WTC11 (cell line): ENCODE data around the gene SPTLC2.

ENCODE experiments used
- ATF1 ChIP-seq: sonication (generic); formaldehyde crosslinking; IDR thresholded peaks from 2 replicates; pipeline ENCODE4 v1.8.1; 2023; ENCODE audit warnings: mild to moderate bottlenecking, moderate library complexity, missing genetic modification reagents
- GRHL2 ChIP-seq: fragments of 250-450 bp; sonication (Bioruptor Pico); IDR thresholded peaks from 2 replicates; pipeline ENCODE4 v1.8.0; 2022; ENCODE audit warnings: mild to moderate bottlenecking, moderate library complexity; ENCODE audit not compliant: insufficient replicate concordance, severe bottlenecking
- KAT7 ChIP-seq: sonication (generic); formaldehyde crosslinking; IDR thresholded peaks from 2 replicates; pipeline ENCODE4 v1.8.1; 2023; ENCODE audit warnings: missing genetic modification reagents, mild to moderate bottlenecking, borderline replicate concordance
- NR2C2 ChIP-seq: sonication (generic); formaldehyde crosslinking; IDR thresholded peaks from 2 replicates; pipeline ENCODE4 v1.8.0; 2022; ENCODE audit warnings: mild to moderate bottlenecking, missing genetic modification reagents
- RORB ChIP-seq: fragments of 250-450 bp; sonication (Bioruptor Pico); IDR thresholded peaks from 2 replicates; pipeline ENCODE4 v1.9.0; 2021; ENCODE audit warnings: mild to moderate bottlenecking
- SP1 ChIP-seq: sonication (generic); formaldehyde crosslinking; conservative IDR thresholded peaks from 2 replicates; pipeline ENCODE4 v1.8.1; 2022; ENCODE audit warnings: missing genetic modification reagents
- TEAD4 ChIP-seq: sonication (generic); formaldehyde crosslinking; IDR thresholded peaks from 2 replicates; pipeline ENCODE4 v1.8.0; 2022; ENCODE audit warnings: mild to moderate bottlenecking, missing genetic modification reagents
- TP53 ChIP-seq: sonication (generic); formaldehyde crosslinking; IDR thresholded peaks from 2 replicates; pipeline ENCODE4 v1.8.1; 2023; ENCODE audit warnings: mild to moderate bottlenecking, missing genetic modification reagents
- ZNF423 ChIP-seq: fragments of 250-450 bp; sonication (Bioruptor Pico); IDR thresholded peaks from 2 replicates; pipeline ENCODE4 v2.1.2; 2022; ENCODE audit warnings: mild to moderate bottlenecking, moderate library complexity
- TF ChIP-seq, protein P1 (sequence below): fragments of 200-600 bp; IDR thresholded peaks from 2 replicates; pipeline ENCODE4 v1.8.0; 2022; ENCODE audit warnings: antibody characterized with exemption
- TF ChIP-seq, protein P2 (sequence below): sonication (generic); formaldehyde crosslinking; IDR thresholded peaks from 2 replicates; pipeline ENCODE4 v1.8.1; 2022; ENCODE audit warnings: low read depth, mild to moderate bottlenecking, moderate library complexity, missing genetic modification reagents, borderline replicate concordance
- TF ChIP-seq, protein P3 (sequence below): sonication (generic); formaldehyde crosslinking; IDR thresholded peaks from 2 replicates; pipeline ENCODE4 v1.8.0; 2022; ENCODE audit warnings: missing genetic modification reagents
- TF ChIP-seq, protein P4 (sequence below): sonication (generic); formaldehyde crosslinking; IDR thresholded peaks from 2 replicates; pipeline ENCODE4 v1.8.1; 2022; ENCODE audit warnings: low read depth, missing genetic modification reagents, borderline replicate concordance

DNA sequence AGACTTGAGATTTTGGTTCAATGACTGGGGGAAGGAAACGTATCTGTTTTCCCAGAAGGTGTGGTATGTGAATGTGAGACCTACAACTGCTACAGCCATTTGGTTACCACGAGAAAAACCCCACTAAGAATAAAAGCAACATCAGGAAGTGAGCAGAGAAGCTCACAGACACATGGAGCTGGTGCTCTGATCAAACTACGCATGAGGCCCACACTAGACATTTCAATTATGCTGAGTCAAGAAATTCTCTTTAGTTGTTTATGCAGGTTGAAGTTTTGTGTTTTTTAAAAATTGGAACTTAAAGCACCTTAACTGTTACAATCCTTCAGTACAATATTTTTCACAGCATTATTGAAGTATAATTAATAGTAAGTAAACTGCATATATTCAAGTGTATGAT lies 8.9 kb upstream of the SPTLC2 start:
- TF ChIP-seq, protein P1, sequence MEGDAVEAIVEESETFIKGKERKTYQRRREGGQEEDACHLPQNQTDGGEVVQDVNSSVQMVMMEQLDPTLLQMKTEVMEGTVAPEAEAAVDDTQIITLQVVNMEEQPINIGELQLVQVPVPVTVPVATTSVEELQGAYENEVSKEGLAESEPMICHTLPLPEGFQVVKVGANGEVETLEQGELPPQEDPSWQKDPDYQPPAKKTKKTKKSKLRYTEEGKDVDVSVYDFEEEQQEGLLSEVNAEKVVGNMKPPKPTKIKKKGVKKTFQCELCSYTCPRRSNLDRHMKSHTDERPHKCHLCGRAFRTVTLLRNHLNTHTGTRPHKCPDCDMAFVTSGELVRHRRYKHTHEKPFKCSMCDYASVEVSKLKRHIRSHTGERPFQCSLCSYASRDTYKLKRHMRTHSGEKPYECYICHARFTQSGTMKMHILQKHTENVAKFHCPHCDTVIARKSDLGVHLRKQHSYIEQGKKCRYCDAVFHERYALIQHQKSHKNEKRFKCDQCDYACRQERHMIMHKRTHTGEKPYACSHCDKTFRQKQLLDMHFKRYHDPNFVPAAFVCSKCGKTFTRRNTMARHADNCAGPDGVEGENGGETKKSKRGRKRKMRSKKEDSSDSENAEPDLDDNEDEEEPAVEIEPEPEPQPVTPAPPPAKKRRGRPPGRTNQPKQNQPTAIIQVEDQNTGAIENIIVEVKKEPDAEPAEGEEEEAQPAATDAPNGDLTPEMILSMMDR: no peak
- TF ChIP-seq RORB (CRISPR knock-in tag) (no peak), TEAD4 (CRISPR knock-in tag) (no peak), ZNF423 (CRISPR knock-in tag) (no peak), NR2C2 (no peak), KAT7 (CRISPR knock-in tag) (no peak), SP1 (CRISPR knock-in tag) (no peak), ATF1 (CRISPR knock-in tag) (no peak), GRHL2 (no peak), TP53 (CRISPR knock-in tag) (no peak)
- TF ChIP-seq, protein P2, sequence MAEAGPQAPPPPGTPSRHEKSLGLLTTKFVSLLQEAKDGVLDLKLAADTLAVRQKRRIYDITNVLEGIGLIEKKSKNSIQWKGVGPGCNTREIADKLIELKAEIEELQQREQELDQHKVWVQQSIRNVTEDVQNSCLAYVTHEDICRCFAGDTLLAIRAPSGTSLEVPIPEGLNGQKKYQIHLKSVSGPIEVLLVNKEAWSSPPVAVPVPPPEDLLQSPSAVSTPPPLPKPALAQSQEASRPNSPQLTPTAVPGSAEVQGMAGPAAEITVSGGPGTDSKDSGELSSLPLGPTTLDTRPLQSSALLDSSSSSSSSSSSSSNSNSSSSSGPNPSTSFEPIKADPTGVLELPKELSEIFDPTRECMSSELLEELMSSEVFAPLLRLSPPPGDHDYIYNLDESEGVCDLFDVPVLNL (CRISPR knock-in tag): no peak
- TF ChIP-seq, protein P3, sequence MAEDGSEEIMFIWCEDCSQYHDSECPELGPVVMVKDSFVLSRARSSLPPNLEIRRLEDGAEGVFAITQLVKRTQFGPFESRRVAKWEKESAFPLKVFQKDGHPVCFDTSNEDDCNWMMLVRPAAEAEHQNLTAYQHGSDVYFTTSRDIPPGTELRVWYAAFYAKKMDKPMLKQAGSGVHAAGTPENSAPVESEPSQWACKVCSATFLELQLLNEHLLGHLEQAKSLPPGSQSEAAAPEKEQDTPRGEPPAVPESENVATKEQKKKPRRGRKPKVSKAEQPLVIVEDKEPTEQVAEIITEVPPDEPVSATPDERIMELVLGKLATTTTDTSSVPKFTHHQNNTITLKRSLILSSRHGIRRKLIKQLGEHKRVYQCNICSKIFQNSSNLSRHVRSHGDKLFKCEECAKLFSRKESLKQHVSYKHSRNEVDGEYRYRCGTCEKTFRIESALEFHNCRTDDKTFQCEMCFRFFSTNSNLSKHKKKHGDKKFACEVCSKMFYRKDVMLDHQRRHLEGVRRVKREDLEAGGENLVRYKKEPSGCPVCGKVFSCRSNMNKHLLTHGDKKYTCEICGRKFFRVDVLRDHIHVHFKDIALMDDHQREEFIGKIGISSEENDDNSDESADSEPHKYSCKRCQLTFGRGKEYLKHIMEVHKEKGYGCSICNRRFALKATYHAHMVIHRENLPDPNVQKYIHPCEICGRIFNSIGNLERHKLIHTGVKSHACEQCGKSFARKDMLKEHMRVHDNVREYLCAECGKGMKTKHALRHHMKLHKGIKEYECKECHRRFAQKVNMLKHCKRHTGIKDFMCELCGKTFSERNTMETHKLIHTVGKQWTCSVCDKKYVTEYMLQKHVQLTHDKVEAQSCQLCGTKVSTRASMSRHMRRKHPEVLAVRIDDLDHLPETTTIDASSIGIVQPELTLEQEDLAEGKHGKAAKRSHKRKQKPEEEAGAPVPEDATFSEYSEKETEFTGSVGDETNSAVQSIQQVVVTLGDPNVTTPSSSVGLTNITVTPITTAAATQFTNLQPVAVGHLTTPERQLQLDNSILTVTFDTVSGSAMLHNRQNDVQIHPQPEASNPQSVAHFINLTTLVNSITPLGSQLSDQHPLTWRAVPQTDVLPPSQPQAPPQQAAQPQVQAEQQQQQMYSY: no peak
- TF ChIP-seq, protein P4, sequence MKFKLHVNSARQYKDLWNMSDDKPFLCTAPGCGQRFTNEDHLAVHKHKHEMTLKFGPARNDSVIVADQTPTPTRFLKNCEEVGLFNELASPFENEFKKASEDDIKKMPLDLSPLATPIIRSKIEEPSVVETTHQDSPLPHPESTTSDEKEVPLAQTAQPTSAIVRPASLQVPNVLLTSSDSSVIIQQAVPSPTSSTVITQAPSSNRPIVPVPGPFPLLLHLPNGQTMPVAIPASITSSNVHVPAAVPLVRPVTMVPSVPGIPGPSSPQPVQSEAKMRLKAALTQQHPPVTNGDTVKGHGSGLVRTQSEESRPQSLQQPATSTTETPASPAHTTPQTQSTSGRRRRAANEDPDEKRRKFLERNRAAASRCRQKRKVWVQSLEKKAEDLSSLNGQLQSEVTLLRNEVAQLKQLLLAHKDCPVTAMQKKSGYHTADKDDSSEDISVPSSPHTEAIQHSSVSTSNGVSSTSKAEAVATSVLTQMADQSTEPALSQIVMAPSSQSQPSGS: no peak
